PC-9 (cell line): ENCODE data around the gene UBE2QL1. TPM values are rescaled to one million over a fixed set of nuclear protein-coding genes. Genes with fewer than 3 reads are reported as not detected.

Experiments
- BruUV-seq: library from RNA; stranded (reverse); fragments of 400-500 nt; replicated peaks from 2 replicates; lab custom pipeline; 2021; lab: Mats Ljungman, UMichigan
- CTCF ChIA-PET: fragments of 300-600 bp; sonication (Branson Sonifier 250); formaldehyde crosslinking; loops from one replicate; lab custom pipeline; 2022; ENCODE audit warnings: antibody characterized with exemption; lab: Charles Lee
- POLR2A ChIA-PET: fragments of 300-600 bp; sonication (Branson Sonifier 250); formaldehyde crosslinking; loops from one replicate; lab custom pipeline; 2022; ENCODE audit warnings: antibody characterized with exemption; ENCODE audit not compliant: unreplicated experiment; lab: Charles Lee
- DNase-seq, 2 experiments: peaks; one replicate each; pipeline versions ENCODE4 v3.0.0 to v3.0.0-alpha.2; 2015 to 2022; ENCODE audit warnings: mixed read lengths in 1 of 2
- H2AFZ ChIP-seq: fragments of 200-600 bp; sonication (generic); 2 replicates; pipeline ENCODE4 v1.8.1; 2017; ENCODE audit warnings: antibody characterized with exemption
- H3F3A ChIP-seq: fragments of 200-600 bp; sonication (generic); 2 replicates; pipeline ENCODE4 v1.8.1; 2017; ENCODE audit warnings: antibody characterized with exemption, mild to moderate bottlenecking, low read depth; ENCODE audit not compliant: insufficient read depth
- H3K27ac ChIP-seq: fragments of 200-600 bp; sonication (generic); 2 replicates; pipeline ENCODE4 v1.6.1; 2016; ENCODE audit warnings: mixed run types
- H3K27me3 ChIP-seq: fragments of 200-600 bp; sonication (generic); 2 replicates; pipeline ENCODE4 v1.6.1; 2016; ENCODE audit warnings: low read depth, mixed run types; ENCODE audit not compliant: insufficient read depth
- H3K36me3 ChIP-seq: fragments of 200-600 bp; sonication (generic); 2 replicates; pipeline ENCODE4 v1.6.1; 2016; ENCODE audit warnings: low read depth, mixed run types
- H3K4me1 ChIP-seq: fragments of 200-600 bp; sonication (generic); replicated peaks from 2 replicates; pipeline ENCODE4 v1.6.1; 2016; ENCODE audit warnings: mixed run types; ENCODE audit not compliant: insufficient read depth
- H3K4me2 ChIP-seq: fragments of 200-600 bp; sonication (generic); 2 replicates; pipeline ENCODE4 v1.6.1; 2017; ENCODE audit warnings: mixed run types
- H3K4me3 ChIP-seq: fragments of 200-600 bp; sonication (generic); 2 replicates; pipeline ENCODE4 v1.6.1; 2016; ENCODE audit warnings: mixed run types
- H3K79me2 ChIP-seq: fragments of 200-600 bp; sonication (generic); 2 replicates; pipeline ENCODE4 v1.6.1; 2017; ENCODE audit warnings: low read depth, mixed run types
- H3K9me2 ChIP-seq: fragments of 200-600 bp; sonication (generic); 2 replicates; pipeline ENCODE4 v1.8.1; 2017; ENCODE audit warnings: mild to moderate bottlenecking; ENCODE audit not compliant: insufficient read depth
- H3K9me3 ChIP-seq: fragments of 200-600 bp; sonication (generic); 2 replicates; pipeline ENCODE4 v1.8.1; 2016; ENCODE audit warnings: low read depth; ENCODE audit not compliant: insufficient read depth
- H4K20me1 ChIP-seq: fragments of 200-600 bp; sonication (generic); 2 replicates; pipeline ENCODE4 v1.8.1; 2017; ENCODE audit not compliant: insufficient read depth
- CTCF ChIP-seq: fragments of 200-600 bp; sonication (generic); conservative IDR thresholded peaks from 2 replicates; pipeline ENCODE4 v1.6.1; 2017; ENCODE audit warnings: mixed run types, antibody characterized with exemption, mild to moderate bottlenecking, moderate library complexity
- EZH2 ChIP-seq: fragments of 200-600 bp; sonication (generic); IDR thresholded peaks from 2 replicates; pipeline ENCODE4 v1.8.0; 2017; ENCODE audit warnings: antibody characterized with exemption, low read depth
- intact Hi-C: fragments of 100-400 bp; cut with micrococcal nuclease; formaldehyde crosslinking; loops from one replicate; pipeline ENCODE4 v1.10.0; 2022; ENCODE audit not compliant: unreplicated experiment
- total RNA-seq: library from RNA; stranded (reverse); gene quantifications from 2 replicates; pipeline ENCODE4 v1.2.3, GENCODE V29; 2021

UBE2QL1 gene
- total RNA-seq, 1 experiment from 2014 or later, result not detected

GRCh38 chr5:6412811-6413210 lies 35.8 kb upstream of the UBE2QL1 start:
- no peak overlapping the region for H2AFZ ChIP-seq
- H3K9me3 ChIP-seq, result no peaks in the 10 kb centered on the region
- intact Hi-C loops, result no loop called here
- BruUV-seq, result no TSS peak
- no peaks in the 10 kb centered on the region for H3K9me2 ChIP-seq
- CTCF ChIA-PET, result no interaction called here
- H3K27me3 ChIP-seq, result peaks cover 59% of the 10 kb centered on the region
- H3K27ac ChIP-seq, result no peak overlapping the region
- H3K79me2 ChIP-seq, result no peaks in the 10 kb centered on the region
- H3F3A ChIP-seq, result no peaks in the 10 kb centered on the region
- POLR2A ChIA-PET, result no interaction called here
- TF ChIP-seq EZH2, result no peak
- TF ChIP-seq CTCF, result no peak
- no peak for DNase-seq
- no peak overlapping the region for H3K4me2 ChIP-seq
- peaks cover 13% of the 10 kb centered on the region for H3K4me1 ChIP-seq
- no peaks in the 10 kb centered on the region for H4K20me1 ChIP-seq
- no peak overlapping the region for H3K4me3 ChIP-seq
- H3K36me3 ChIP-seq, result no peaks in the 10 kb centered on the region

- H3K9me3 ChIP-seq, result no peaks in the 10 kb centered on the region
- no peak overlapping the region for H3K4me2 ChIP-seq
- H3K27me3 ChIP-seq, result peaks cover 77% of the 10 kb centered on the region
- H3K79me2 ChIP-seq, result no peaks in the 10 kb centered on the region
- POLR2A ChIA-PET, result no interaction called here
- H3K36me3 ChIP-seq, result no peaks in the 10 kb centered on the region
- H3F3A ChIP-seq, result no peaks in the 10 kb centered on the region
- BruUV-seq, result no TSS peak
- H3K4me1 ChIP-seq, result no peaks in the 10 kb centered on the region; the same call in 1 of the 2 replicates
- intact Hi-C loops, result no loop called here
- H3K4me3 ChIP-seq, result no peak overlapping the region
- H4K20me1 ChIP-seq, result no peaks in the 10 kb centered on the region
- no peak overlapping the region for H3K27ac ChIP-seq
- TF ChIP-seq EZH2 (no peak), CTCF (no peak)
- H3K9me2 ChIP-seq, result no peaks in the 10 kb centered on the region
- no peak for DNase-seq
- H2AFZ ChIP-seq, result no peak overlapping the region
- CTCF ChIA-PET, result no interaction called here
Observed at GRCh38 chr5:6417657-6418056, 31.0 kb upstream of the UBE2QL1 start.

GRCh38 chr5:6418679-6419276 lies 29.9 kb upstream of the UBE2QL1 start:
- CTCF ChIA-PET, result no interaction called here
- H3F3A ChIP-seq, result no peaks in the 10 kb centered on the region
- no peak overlapping the region for H3K4me3 ChIP-seq
- no peak overlapping the region for H2AFZ ChIP-seq
- no peaks in the 10 kb centered on the region for H3K36me3 ChIP-seq
- no peaks in the 10 kb centered on the region for H3K9me3 ChIP-seq
- H4K20me1 ChIP-seq, result no peaks in the 10 kb centered on the region
- intact Hi-C loops, result no loop called here
- peaks cover 74% of the 10 kb centered on the region for H3K27me3 ChIP-seq
- TF ChIP-seq EZH2, result no peak
- TF ChIP-seq CTCF, result no peak
- H3K4me2 ChIP-seq, result no peak overlapping the region
- BruUV-seq, result no TSS peak
- no peaks in the 10 kb centered on the region; the same call in 1 of the 2 replicates for H3K4me1 ChIP-seq
- no peak for DNase-seq
- no peaks in the 10 kb centered on the region for H3K9me2 ChIP-seq
- POLR2A ChIA-PET, result no interaction called here
- no peaks in the 10 kb centered on the region for H3K79me2 ChIP-seq
- no peak overlapping the region for H3K27ac ChIP-seq
